RWPE2 (cell line): ENCODE results near the gene IGFALS.

Source experiments
- ATAC-seq: fragments of 200-7000 bp; cut with Tn5 transposase; 3 replicates; pipeline ENCODE4 v1.9.1; 2021; ENCODE audit warnings: low read depth
- DNase-seq: peaks from one replicate; pipeline ENCODE4 v3.0.0-alpha.2; 2020; ENCODE audit warnings: low spot score
- H3K27ac ChIP-seq: fragments of 450-650 bp; 2 replicates; pipeline ENCODE4 v1.5.1; 2017; ENCODE audit warnings: mild to moderate bottlenecking; ENCODE audit not compliant: poor library complexity, severe bottlenecking
- H3K27me3 ChIP-seq: fragments of 250-450 bp; sonication (Bioruptor Pico); 2 replicates; pipeline ENCODE4 v1.5.1; 2021; ENCODE audit warnings: mild to moderate bottlenecking, moderate library complexity; ENCODE audit not compliant: insufficient read depth, poor library complexity, severe bottlenecking
- H3K36me3 ChIP-seq: fragments of 250-450 bp; sonication (Bioruptor Pico); 2 replicates; pipeline ENCODE4 v1.5.1; 2020; ENCODE audit warnings: low read depth, mild to moderate bottlenecking, moderate library complexity
- H3K4me1 ChIP-seq: fragments of 250-450 bp; sonication (Bioruptor Pico); 2 replicates; pipeline ENCODE4 v1.5.1; 2021; ENCODE audit warnings: mild to moderate bottlenecking, moderate library complexity; ENCODE audit not compliant: insufficient read depth, poor library complexity, severe bottlenecking
- H3K4me3 ChIP-seq: fragments of 250-450 bp; sonication (Bioruptor Pico); 2 replicates; pipeline ENCODE4 v1.5.1; 2021; ENCODE audit warnings: mild to moderate bottlenecking, moderate library complexity; ENCODE audit not compliant: severe bottlenecking
- H3K9me3 ChIP-seq: fragments of 250-450 bp; sonication (Bioruptor Pico); 2 replicates; pipeline ENCODE4 v1.5.1; 2021; ENCODE audit warnings: mild to moderate bottlenecking, moderate library complexity; ENCODE audit not compliant: severe bottlenecking
- TF ChIP-seq, protein P1 (sequence below): fragments of 450-650 bp; IDR thresholded peaks from one replicate; pipeline ENCODE4 v1.5.1; 2017; ENCODE audit warnings: mild to moderate bottlenecking, moderate library complexity; ENCODE audit not compliant: poor library complexity, severe bottlenecking

IGFALS gene

DNA sequence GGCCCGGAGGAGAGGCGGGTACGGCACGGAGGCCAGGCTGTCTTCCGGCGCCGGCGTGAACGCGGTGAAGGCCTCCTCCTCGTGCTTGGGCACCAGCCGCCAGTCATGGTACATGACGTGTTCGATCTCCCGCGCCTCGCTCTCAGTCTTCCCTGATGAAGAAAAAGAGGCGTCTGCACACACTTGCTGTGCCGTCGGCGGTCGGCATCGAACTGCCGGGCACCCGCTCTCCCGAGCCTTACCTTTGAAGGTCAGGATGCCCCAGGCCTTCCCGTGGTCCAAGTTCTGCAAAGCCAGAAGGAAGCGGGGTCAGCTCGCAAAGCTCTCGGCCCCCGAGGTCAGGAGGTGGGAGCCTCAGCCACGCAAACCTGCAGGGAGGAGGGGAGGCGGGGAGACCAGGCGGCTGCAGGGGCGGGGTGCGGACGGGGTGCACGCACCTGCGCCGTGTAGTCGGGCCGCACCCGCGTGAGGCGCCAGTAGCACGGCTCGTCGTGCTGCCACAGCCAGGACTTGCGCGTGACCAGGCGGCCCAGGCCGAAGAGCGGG, 21.1 kb downstream of the IGFALS start, which contains the start of gene EME2:
Gene EME2 (plus strand): TSS at position 449 of the 546 bp plus-strand sequence. CDS start 418 bp downstream, outside the sequence.
- no peak for ATAC-seq
- TF ChIP-seq, protein P1, sequence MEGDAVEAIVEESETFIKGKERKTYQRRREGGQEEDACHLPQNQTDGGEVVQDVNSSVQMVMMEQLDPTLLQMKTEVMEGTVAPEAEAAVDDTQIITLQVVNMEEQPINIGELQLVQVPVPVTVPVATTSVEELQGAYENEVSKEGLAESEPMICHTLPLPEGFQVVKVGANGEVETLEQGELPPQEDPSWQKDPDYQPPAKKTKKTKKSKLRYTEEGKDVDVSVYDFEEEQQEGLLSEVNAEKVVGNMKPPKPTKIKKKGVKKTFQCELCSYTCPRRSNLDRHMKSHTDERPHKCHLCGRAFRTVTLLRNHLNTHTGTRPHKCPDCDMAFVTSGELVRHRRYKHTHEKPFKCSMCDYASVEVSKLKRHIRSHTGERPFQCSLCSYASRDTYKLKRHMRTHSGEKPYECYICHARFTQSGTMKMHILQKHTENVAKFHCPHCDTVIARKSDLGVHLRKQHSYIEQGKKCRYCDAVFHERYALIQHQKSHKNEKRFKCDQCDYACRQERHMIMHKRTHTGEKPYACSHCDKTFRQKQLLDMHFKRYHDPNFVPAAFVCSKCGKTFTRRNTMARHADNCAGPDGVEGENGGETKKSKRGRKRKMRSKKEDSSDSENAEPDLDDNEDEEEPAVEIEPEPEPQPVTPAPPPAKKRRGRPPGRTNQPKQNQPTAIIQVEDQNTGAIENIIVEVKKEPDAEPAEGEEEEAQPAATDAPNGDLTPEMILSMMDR = no peak
- Histone ChIP-seq H3K4me3 (peak within 1 kb of the TSS; percentile 83), H3K36me3 (peaks cover 30% of the 10 kb centered on the region), H3K4me1 (peaks cover 4% of the 10 kb centered on the region), H3K27ac (peak within 1 kb of the TSS; percentile 66), H3K9me3 (no peaks in the 10 kb centered on the region), H3K27me3 (no peaks in the 10 kb centered on the region)
- DNase-seq = no peak

DNA sequence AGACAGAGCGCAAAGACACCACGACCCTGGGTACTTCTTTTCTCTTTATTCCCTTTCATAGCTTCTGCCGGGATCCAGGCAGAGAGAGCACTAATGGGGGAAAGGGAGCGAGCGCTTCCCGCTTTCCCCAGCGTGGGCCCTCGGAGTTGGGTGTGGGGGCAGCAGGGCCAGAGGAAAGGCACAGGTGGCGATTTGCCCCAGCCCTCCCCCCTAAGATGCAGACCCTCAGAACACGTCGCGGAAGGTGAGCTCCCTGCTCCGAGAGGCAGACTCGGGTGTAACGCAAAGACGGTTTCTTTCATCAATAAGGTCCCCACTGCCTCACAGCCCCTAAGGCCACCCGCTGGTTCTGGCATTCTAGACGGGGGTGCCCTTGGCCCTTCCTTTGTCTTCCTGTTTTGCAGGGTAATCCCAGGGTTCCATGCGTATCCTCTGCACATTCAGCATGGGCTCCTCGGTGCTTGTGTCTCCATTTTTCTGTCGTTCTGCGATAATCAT, 21.6 kb downstream of the IGFALS start:
- TF ChIP-seq, protein P1 = no peak
- Histone ChIP-seq H3K27ac (peak overlapping the region; percentile 66), H3K4me1 (peaks cover 4% of the 10 kb centered on the region), H3K36me3 (peaks cover 30% of the 10 kb centered on the region), H3K9me3 (no peaks in the 10 kb centered on the region), H3K4me3 (peak overlapping the region; percentile 83), H3K27me3 (no peaks in the 10 kb centered on the region)
- DNase-seq = no peak
- ATAC-seq = no peak

DNA sequence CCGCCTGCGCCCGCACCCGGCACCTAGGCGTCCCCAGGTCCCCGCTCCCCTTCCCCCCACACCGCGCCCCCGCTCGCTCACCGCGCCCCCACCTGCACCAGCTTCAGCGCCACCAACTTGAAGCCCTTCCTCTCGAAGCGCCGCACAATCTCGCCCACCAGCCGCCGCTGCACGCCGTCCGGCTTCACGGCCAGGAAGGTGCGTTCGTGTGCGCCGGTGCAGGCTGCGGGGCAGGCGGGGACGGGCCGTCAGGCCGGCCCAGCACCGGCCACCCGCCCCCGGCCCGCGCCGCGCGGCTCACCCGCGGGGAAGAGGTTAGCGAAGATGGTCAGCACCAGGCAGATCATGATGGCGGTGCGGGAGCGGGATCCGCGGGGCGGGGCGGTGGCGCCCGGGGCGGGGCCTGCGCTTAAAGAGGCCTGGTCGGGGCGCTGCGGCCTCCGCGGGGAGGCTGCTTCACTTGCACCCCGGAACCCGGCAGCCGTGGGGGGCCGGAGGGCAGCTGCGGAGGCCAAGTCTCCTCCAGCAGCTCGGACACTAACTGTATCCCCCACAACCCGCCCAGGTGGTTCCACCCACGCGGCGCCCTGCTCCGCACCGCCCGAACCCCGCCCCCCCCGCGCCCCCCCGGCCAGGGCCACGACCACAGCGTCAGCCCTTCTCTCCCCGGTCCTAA, 22.2 kb downstream of the IGFALS start, which contains the start of gene NME3:
Gene NME3 (minus strand): TSS at position 356 of the 676 bp plus-strand sequence. CDS start 9 bp downstream, at position 347.
- Histone ChIP-seq H3K36me3 (peaks cover 25% of the 10 kb centered on the region), H3K27me3 (no peaks in the 10 kb centered on the region), H3K27ac (peak within 1 kb of the TSS; percentile 66), H3K9me3 (no peaks in the 10 kb centered on the region), H3K4me1 (peaks cover 4% of the 10 kb centered on the region), H3K4me3 (peak within 1 kb of the TSS; percentile 83)
- no peak for DNase-seq
- TF ChIP-seq, protein P1 = no peak
- peak; percentile 29 for ATAC-seq

DNA sequence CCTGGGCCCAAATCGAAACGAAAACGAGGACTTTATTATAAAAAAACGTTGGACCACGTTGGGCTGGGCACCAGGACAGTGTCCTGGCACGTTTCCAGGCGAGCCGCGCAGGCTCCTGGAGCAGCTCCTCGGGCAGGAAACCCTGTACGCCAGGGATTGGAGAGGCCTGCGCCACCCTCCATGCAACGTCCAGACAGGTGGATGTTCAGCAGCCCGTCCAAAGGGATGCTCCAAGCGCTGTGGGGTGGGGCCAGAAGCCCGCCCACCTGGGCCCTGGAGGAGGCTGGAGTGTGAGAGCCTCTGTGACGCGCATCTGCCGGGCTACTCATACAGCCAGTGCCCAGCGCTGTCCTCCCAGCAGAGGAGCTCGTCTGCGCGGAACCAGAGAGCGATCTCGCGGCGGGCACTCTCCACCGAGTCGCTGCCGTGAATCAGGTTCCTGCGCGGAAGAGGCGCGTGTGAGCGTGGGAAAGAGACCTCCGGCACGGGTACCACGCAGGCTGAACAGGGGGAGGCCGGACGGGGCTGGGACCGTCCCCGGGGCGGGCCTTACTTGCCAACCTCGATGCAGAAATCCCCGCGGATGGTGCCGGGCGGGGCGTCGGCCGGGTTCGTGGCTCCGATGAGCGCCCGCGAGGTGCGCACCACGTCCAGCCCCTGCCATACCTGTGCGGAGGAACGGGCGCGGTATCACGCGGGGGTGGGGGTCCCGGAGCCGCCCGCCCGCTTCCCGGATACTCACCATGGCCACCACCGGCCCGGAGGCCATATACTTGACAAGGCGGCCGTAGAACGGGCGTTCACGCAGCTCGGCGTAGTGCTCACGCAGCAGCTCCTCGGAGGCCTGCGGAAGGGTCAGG, 22.9 kb downstream of the IGFALS start:
- Histone ChIP-seq H3K27ac (peak overlapping the region; percentile 66), H3K9me3 (no peaks in the 10 kb centered on the region), H3K4me3 (peak overlapping the region; percentile 83), H3K27me3 (no peaks in the 10 kb centered on the region), H3K36me3 (peaks cover 17% of the 10 kb centered on the region), H3K4me1 (peaks cover 4% of the 10 kb centered on the region)
- ATAC-seq (peak; percentile 54), DNase-seq (peak; percentile 87)
- TF ChIP-seq, protein P1 = no peak
